A549 (cell line): ENCODE results near the gene COX7B. TPM values are rescaled to one million over a fixed set of nuclear protein-coding genes. Genes with fewer than 3 reads are reported as not detected.

ENCODE experiments used
- ATAC-seq, 2 experiments: fragments of 200-7000 bp in 1 of 2; fragments of >200 bp in 1 of 2; cut with Nextera tagmentation in 1 of 2; cut with Tn5 transposase in 1 of 2; 3 replicates each; pipeline versions ENCODE4 v1.8.0 to v1.9.1; 2018 to 2020; ENCODE audit warnings: mild to moderate bottlenecking in 1 of 2, moderate library complexity in 1 of 2
- CTCF ChIA-PET: fragments of 300-600 bp; sonication (Branson Sonifier 250); formaldehyde crosslinking; extraction: SDS; loops from one replicate; lab custom pipeline; 2021; ENCODE audit warnings: antibody characterized with exemption, inconsistent platforms; lab: Yijun Ruan, JAX
- POLR2A ChIA-PET: fragments of 350-600 bp; formaldehyde crosslinking; extraction: SDS; loops from one replicate; lab custom pipeline; 2021; ENCODE audit warnings: antibody characterized with exemption, inconsistent platforms; lab: Yijun Ruan, JAX
- DNase-seq, 2 experiments: peaks; one replicate each; pipeline versions ENCODE4 v3.0.0 to v3.0.0-alpha.2; 2011 to 2016; ENCODE audit warnings: low read depth in 1 of 2, low spot score in 1 of 2
- FAIRE-seq: peaks from 2 replicates; lab custom pipeline; 2011; peaks lifted over from hg19 to GRCh38; lab: Jason Lieb, UNC
- H3K27ac ChIP-seq, 2 experiments: fragments of >200 bp; sonication (Bioruptor Twin); formaldehyde crosslinking; 3 replicates each; pipeline ENCODE4 v1.5.1; 2016 to 2017
- H3K4me1 ChIP-seq: fragments of >200 bp; sonication (Bioruptor Twin); formaldehyde crosslinking; 3 replicates; pipeline ENCODE4 v1.6.1; 2016
- H3K4me2 ChIP-seq: fragments of >200 bp; sonication (Bioruptor Twin); formaldehyde crosslinking; 3 replicates; pipeline ENCODE4 v1.6.1; 2016
- H3K4me3 ChIP-seq: fragments of >200 bp; sonication (Bioruptor Twin); formaldehyde crosslinking; 3 replicates; pipeline ENCODE4 v1.5.1; 2016
- H3K9me3 ChIP-seq: fragments of >200 bp; sonication (Bioruptor Twin); formaldehyde crosslinking; 3 replicates; pipeline ENCODE4 v1.6.1; 2016
- CBX2 ChIP-seq: fragments of 200-600 bp; sonication (generic); IDR thresholded peaks from 2 replicates; pipeline ENCODE4 v1.6.1; 2016; ENCODE audit warnings: low read depth, mild to moderate bottlenecking, borderline replicate concordance
- CHD4 ChIP-seq: fragments of 200-600 bp; sonication (generic); IDR thresholded peaks from 2 replicates; pipeline ENCODE4 v1.6.1; 2016; ENCODE audit warnings: antibody characterized with exemption, mild to moderate bottlenecking, borderline replicate concordance
- EHF ChIP-seq: fragments of 250-450 bp; sonication (Bioruptor Pico); IDR thresholded peaks from 2 replicates; pipeline ENCODE4 v1.5.0; 2020; ENCODE audit warnings: mild to moderate bottlenecking
- HOXA7 ChIP-seq: fragments of 250-450 bp; sonication (Bioruptor Pico); IDR thresholded peaks from 2 replicates; pipeline ENCODE4 v1.5.0; 2020; ENCODE audit warnings: mild to moderate bottlenecking, moderate library complexity
- MAFK ChIP-seq: fragments of 450-650 bp; IDR thresholded peaks from 2 replicates; pipeline ENCODE4 v1.6.1; 2014; ENCODE audit not compliant: partially characterized antibody
- MYC ChIP-seq: IDR thresholded peaks from 2 replicates; pipeline ENCODE4 v1.6.1; 2012; ENCODE audit warnings: mild to moderate bottlenecking, inconsistent platforms, low read length, improper control_type of control experiment, borderline replicate concordance
- NPAS2 ChIP-seq: fragments of 250-450 bp; sonication (Bioruptor Pico); IDR thresholded peaks from 2 replicates; pipeline ENCODE4 v1.8.0; 2022; ENCODE audit warnings: mild to moderate bottlenecking, moderate library complexity, borderline replicate concordance
- NR3C1 ChIP-seq: fragments of >200 bp; sonication (Bioruptor Twin); formaldehyde crosslinking; IDR thresholded peaks from 3 replicates; pipeline ENCODE4 v1.6.1; 2017
- RAD21 ChIP-seq, 2 experiments: fragments of >200 bp in 1 of 2; sonication (Bioruptor Twin) in 1 of 2; formaldehyde crosslinking in 1 of 2; IDR thresholded peaks in 1 of 2; conservative IDR thresholded peaks in 1 of 2; 2 replicates in 1 of 2; 3 replicates in 1 of 2; pipeline ENCODE4 v1.6.1; 2012 to 2018; ENCODE audit warnings: inconsistent platforms in 1 of 2
- RFX5 ChIP-seq: fragments of 450-650 bp; IDR thresholded peaks from 2 replicates; pipeline ENCODE4 v1.7.1; 2014; ENCODE audit warnings: antibody characterized with exemption, mild to moderate bottlenecking, moderate library complexity
- SMC3 ChIP-seq: fragments of >200 bp; sonication (Bioruptor Twin); formaldehyde crosslinking; IDR thresholded peaks from 3 replicates; pipeline ENCODE4 v1.6.1; 2018; ENCODE audit warnings: inconsistent platforms
- ZFP36 ChIP-seq: fragments of 450-650 bp; IDR thresholded peaks from 2 replicates; pipeline ENCODE4 v1.6.1; 2014; ENCODE audit warnings: borderline replicate concordance; ENCODE audit not compliant: partially characterized antibody
- WGBS: methylation state at CpG from one replicate; pipeline ENCODE4 v1.1.6; 2017; ENCODE audit errors: missing lambda C conversion rate; 5-methylcytosine and 5-hydroxymethylcytosine counted together
- polyA plus RNA-seq, 4 experiments: library from polyadenylated mRNA; depleted of rRNA in 3 of 4; stranded (reverse); fragments of >200 nt; fragmentation: RNase III in 1 of 4; extraction: RNeasy Plus Mini Kit Qiagen cat#74134 plus additional on column Dnase treatment in 1 of 4; gene quantifications; 2 replicates in 3 of 4; 3 replicates in 1 of 4; pipeline ENCODE4 v1.2.3, GENCODE V29; 2011 to 2017
- TF ChIP-seq, protein P1 (sequence below): fragments of 200-600 bp; sonication (generic); IDR thresholded peaks from 2 replicates; pipeline ENCODE4 v1.6.1; 2016; ENCODE audit warnings: antibody characterized with exemption, mild to moderate bottlenecking, moderate library complexity
- TF ChIP-seq, protein P2 (sequence below): fragments of 150-350 bp; IDR thresholded peaks from 2 replicates; pipeline ENCODE4 v1.6.1; 2014; ENCODE audit warnings: low read depth, mild to moderate bottlenecking, low read length
- TF ChIP-seq, protein P3 (sequence below): fragments of >200 bp; sonication (Bioruptor Twin); formaldehyde crosslinking; IDR thresholded peaks from 3 replicates; pipeline ENCODE4 v1.6.1; 2016
- TF ChIP-seq, protein P4 (sequence below): fragments of >200 bp; sonication (Bioruptor Twin); formaldehyde crosslinking; IDR thresholded peaks from 3 replicates; pipeline ENCODE4 v1.5.1; 2016

COX7B gene
- polyA plus RNA-seq, 2 of the 4 experiments (the other 2 are of a cell fraction): 792 to 1,133 TPM

DNA sequence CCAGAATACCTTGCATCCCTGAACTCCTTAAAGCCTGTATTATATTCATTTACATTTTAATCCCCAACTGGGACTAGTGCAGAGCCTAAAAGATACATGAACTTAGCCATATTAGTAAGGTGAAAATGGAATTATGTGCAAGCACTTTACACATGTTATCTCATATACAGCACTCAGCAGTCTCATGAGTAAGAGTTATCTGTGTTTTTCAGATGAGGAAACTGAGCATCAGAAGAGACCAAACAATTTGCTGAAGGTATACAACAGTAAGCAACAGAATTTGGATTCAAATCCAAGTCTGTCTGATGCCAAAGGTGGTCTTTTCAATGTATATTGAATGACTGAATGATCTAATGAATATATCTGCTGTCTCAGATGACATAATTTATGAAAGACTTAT, 23.5 kb downstream of the COX7B start:
- Histone ChIP-seq H3K4me3 (no peak overlapping the region), H3K4me2 (no peak overlapping the region), H3K4me1 (peaks cover 29% of the 10 kb centered on the region; the same call in 2 of the 3 replicates), H3K9me3 (no peaks in the 10 kb centered on the region), H3K27ac (no peak overlapping the region)
- CTCF ChIA-PET: interaction anchor here (0.6 kb wide), 1 partner anchor 487 kb away, joined by 3 read pairs; no protein-coding TSS in a partner anchor
- POLR2A ChIA-PET: no interaction called here
- ATAC-seq (no peak), DNase-seq (no peak), FAIRE-seq (peak; percentile 63)
- TF ChIP-seq, protein P1, sequence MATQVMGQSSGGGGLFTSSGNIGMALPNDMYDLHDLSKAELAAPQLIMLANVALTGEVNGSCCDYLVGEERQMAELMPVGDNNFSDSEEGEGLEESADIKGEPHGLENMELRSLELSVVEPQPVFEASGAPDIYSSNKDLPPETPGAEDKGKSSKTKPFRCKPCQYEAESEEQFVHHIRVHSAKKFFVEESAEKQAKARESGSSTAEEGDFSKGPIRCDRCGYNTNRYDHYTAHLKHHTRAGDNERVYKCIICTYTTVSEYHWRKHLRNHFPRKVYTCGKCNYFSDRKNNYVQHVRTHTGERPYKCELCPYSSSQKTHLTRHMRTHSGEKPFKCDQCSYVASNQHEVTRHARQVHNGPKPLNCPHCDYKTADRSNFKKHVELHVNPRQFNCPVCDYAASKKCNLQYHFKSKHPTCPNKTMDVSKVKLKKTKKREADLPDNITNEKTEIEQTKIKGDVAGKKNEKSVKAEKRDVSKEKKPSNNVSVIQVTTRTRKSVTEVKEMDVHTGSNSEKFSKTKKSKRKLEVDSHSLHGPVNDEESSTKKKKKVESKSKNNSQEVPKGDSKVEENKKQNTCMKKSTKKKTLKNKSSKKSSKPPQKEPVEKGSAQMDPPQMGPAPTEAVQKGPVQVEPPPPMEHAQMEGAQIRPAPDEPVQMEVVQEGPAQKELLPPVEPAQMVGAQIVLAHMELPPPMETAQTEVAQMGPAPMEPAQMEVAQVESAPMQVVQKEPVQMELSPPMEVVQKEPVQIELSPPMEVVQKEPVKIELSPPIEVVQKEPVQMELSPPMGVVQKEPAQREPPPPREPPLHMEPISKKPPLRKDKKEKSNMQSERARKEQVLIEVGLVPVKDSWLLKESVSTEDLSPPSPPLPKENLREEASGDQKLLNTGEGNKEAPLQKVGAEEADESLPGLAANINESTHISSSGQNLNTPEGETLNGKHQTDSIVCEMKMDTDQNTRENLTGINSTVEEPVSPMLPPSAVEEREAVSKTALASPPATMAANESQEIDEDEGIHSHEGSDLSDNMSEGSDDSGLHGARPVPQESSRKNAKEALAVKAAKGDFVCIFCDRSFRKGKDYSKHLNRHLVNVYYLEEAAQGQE: no peak
- no peak for TF ChIP-seq HOXA7 (CRISPR knock-in tag)
- no peak for TF ChIP-seq SMC3
- no peak for TF ChIP-seq MAFK
- no peak for TF ChIP-seq CBX2
- TF ChIP-seq RAD21 (conservative IDR thresholded peaks at IDR 0.05 in 1 of 2, IDR thresholded peaks at IDR 0.05 in 1 of 2): no peak
- no peak for TF ChIP-seq NR3C1
- no peak for TF ChIP-seq NPAS2 (CRISPR knock-in tag)
- no peak for TF ChIP-seq RFX5
- no peak for TF ChIP-seq EHF
- TF ChIP-seq, protein P2, sequence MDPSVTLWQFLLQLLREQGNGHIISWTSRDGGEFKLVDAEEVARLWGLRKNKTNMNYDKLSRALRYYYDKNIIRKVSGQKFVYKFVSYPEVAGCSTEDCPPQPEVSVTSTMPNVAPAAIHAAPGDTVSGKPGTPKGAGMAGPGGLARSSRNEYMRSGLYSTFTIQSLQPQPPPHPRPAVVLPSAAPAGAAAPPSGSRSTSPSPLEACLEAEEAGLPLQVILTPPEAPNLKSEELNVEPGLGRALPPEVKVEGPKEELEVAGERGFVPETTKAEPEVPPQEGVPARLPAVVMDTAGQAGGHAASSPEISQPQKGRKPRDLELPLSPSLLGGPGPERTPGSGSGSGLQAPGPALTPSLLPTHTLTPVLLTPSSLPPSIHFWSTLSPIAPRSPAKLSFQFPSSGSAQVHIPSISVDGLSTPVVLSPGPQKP: no peak
- TF ChIP-seq, protein P3, sequence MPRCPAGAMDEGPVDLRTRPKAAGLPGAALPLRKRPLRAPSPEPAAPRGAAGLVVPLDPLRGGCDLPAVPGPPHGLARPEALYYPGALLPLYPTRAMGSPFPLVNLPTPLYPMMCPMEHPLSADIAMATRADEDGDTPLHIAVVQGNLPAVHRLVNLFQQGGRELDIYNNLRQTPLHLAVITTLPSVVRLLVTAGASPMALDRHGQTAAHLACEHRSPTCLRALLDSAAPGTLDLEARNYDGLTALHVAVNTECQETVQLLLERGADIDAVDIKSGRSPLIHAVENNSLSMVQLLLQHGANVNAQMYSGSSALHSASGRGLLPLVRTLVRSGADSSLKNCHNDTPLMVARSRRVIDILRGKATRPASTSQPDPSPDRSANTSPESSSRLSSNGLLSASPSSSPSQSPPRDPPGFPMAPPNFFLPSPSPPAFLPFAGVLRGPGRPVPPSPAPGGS: no peak
- TF ChIP-seq ZFP36: no peak
- TF ChIP-seq CHD4: no peak
- TF ChIP-seq, protein P4, sequence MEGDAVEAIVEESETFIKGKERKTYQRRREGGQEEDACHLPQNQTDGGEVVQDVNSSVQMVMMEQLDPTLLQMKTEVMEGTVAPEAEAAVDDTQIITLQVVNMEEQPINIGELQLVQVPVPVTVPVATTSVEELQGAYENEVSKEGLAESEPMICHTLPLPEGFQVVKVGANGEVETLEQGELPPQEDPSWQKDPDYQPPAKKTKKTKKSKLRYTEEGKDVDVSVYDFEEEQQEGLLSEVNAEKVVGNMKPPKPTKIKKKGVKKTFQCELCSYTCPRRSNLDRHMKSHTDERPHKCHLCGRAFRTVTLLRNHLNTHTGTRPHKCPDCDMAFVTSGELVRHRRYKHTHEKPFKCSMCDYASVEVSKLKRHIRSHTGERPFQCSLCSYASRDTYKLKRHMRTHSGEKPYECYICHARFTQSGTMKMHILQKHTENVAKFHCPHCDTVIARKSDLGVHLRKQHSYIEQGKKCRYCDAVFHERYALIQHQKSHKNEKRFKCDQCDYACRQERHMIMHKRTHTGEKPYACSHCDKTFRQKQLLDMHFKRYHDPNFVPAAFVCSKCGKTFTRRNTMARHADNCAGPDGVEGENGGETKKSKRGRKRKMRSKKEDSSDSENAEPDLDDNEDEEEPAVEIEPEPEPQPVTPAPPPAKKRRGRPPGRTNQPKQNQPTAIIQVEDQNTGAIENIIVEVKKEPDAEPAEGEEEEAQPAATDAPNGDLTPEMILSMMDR: no peak
- TF ChIP-seq MYC: no peak

DNA sequence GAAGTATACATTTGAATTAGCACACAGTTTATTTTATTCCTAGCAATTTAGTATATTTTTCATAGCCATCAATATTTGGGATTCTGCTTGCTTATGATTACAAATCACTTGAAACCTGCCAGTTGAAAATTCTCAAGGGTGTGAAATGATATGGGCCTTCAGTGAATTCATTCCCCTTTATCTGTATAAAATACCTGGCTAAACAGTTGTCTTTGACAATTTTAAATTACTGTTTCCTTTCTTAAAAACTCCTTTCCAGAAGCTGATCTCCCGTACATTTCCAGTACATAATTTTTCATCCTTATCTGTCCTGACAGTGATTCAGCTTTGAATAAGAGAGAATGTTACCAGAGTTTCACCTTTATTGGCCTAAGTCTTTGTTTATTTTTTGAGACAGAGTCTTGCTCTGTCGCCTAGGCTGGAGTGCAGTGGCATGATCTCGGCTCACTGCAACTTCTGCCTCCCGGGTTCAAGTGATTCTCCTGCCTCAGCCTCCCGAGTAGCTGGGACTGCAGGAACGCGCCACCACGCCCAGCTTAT, 25.1 kb downstream of the COX7B start:
- ATAC-seq (no peak), FAIRE-seq (no peak), DNase-seq (no peak)
- CTCF ChIA-PET: interaction anchor here (1.6 kb wide), 1 partner anchor 100 kb away, joined by 5 read pairs; no protein-coding TSS in a partner anchor
- POLR2A ChIA-PET: no interaction called here
- H3K4me1 ChIP-seq: peaks cover 29% of the 10 kb centered on the region; the same call in 2 of the 3 replicates
- WGBS: 44% methylated on average over 2 of the region's 8 CpGs
- no peak overlapping the region for H3K4me3 ChIP-seq
- H3K4me2 ChIP-seq: peak overlapping the region; percentile 58
- H3K9me3 ChIP-seq: no peaks in the 10 kb centered on the region
- TF ChIP-seq, protein P1: no peak
- H3K27ac ChIP-seq: 0 out of 6 replicates have a peak overlapping the region, but pooled peaks of 1 of the 2 experiments have one; percentile 35
